Muscle of leg (tissue), 11 donors: ENCODE measurements around the gene ZNF846. TPM values are rescaled to one million over a fixed set of nuclear protein-coding genes. Genes with fewer than 3 reads are reported as not detected.
"Not testable (repeated sequence)": the region's sequence is repeated elsewhere in the genome, so short reads cannot be mapped to it uniquely, and the experiment has no call there.

Experiments used
- DNase-seq: peaks from one replicate; pipeline ENCODE4 v3.0.0; 2013
- H3K27ac ChIP-seq: one replicate; pipeline ENCODE4 v1.5.1; 2013; ENCODE audit warnings: mild to moderate bottlenecking, low read length, control low read depth
- H3K27me3 ChIP-seq: one replicate; pipeline ENCODE4 v1.6.1; 2013; ENCODE audit warnings: low read length; ENCODE audit not compliant: control insufficient read depth, insufficient read depth
- H3K36me3 ChIP-seq: one replicate; pipeline ENCODE4 v1.6.1; 2013; ENCODE audit warnings: low read length; ENCODE audit not compliant: control insufficient read depth, insufficient read depth
- H3K4me1 ChIP-seq: one replicate; pipeline ENCODE4 v1.6.1; 2013; ENCODE audit warnings: low read length; ENCODE audit not compliant: control insufficient read depth, insufficient read depth
- H3K4me3 ChIP-seq: one replicate; pipeline ENCODE4 v1.5.1; 2013; ENCODE audit warnings: low read length, control low read depth
- H3K9me3 ChIP-seq: replicated peaks from 2 replicates; pipeline ENCODE4 v1.6.1; 2013; ENCODE audit warnings: low read depth, low read length; ENCODE audit not compliant: control insufficient read depth
- WGBS: methylation state at CpG from one replicate; pipeline ENCODE4 v1.1.5; 2013; ENCODE audit warnings: missing lambda C conversion rate; ENCODE audit not compliant: insufficient coverage; 5-methylcytosine and 5-hydroxymethylcytosine counted together
- polyA plus RNA-seq, 8 donors: library from polyadenylated mRNA; unstranded; fragments of 120-200 nt; gene quantifications; one replicate each; pipeline versions ENCODE4 v1.2.1 to v1.2.3, GENCODE V29; 2013; ENCODE audit warnings: inconsistent platforms in 1 of 8, low replicate concordance in 1 of 8; ENCODE audit not compliant: insufficient read length in 8 of 8, insufficient read depth in 1 of 8
- total RNA-seq: library from RNA; stranded (reverse); fragments of 120-200 nt; gene quantifications from one replicate; pipeline ENCODE4 v1.2.4, GENCODE V29; 2013

ZNF846 gene
- total and polyA plus RNA-seq, 9 donors: 6.4 to 12.8 (median 7.7) TPM

DNA sequence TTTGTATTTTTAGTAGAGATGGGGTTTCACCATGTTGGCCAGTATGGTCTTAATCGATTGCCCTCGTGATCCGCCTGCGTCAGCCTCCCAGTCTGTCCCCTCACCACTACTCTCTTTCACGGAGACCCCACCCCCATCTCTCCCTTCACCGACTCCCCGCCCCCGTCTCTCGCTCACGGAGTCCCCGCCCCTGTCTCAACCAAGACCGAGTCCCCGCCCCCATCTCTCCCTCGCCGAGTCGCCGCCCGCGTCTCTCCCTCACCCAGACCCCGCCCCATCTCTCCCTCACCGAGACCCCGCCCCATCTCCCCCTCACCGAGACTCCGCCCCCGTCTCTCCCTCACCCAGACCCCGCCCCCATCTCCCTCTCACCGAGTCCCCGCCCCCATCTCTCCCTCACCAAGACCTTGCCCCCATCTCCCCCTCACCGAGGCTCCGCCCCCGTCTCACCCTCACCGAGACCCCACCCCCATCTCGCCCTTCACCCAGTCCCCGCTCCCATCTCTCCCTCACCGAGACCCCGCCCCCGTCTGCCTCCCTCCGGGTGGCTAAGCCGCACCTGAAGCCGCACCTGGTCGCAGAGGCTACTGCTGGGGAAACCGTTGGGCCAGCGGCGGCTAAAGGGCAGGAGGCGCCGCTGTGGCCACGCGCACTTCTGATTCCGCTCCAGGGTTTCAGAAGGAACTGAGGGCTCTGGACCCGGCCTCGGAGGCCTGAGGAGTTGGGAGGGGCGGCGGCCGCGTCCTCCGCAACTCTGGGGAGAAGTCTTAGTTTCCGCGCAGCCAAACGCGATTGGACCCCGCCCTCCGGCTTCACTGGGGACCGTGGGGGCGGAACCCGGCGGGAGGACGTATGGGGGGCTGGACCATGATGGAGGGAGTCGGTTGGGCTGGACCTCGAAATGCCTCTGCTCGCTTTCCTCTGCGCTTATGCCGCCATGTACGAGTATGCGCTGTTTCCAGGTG is 17.1 kb upstream of the ZNF846 start:
- Histone ChIP-seq H3K9me3 (no peaks in the 10 kb centered on the region), H3K36me3 (no peaks in the 10 kb centered on the region), H3K4me3 (peak overlapping the region; percentile 72), H3K27ac (peak overlapping the region; percentile 99), H3K27me3 (no peaks in the 10 kb centered on the region), H3K4me1 (peaks cover 6% of the 10 kb centered on the region)
- DNase-seq: peak; percentile 97
- WGBS: 1% methylated on average over 34 of the region's 74 CpGs

DNA sequence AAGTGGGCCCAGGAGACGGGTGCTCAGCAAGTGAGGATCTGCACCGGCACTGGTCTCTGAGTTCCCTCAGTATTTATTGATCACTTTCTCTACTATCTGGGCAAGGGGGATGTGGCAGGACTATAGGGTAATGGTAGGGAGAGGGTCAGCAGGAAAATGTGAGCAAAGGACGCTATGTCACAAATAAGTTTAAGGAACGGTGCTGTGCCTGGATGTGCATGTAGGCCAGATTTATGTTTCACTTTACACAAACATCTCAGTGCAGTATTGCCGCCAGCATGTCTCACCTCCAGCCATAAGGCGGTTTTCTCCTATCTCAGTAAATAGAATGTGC is 15.6 kb upstream of the ZNF846 start:
- not testable (repeated sequence) for DNase-seq
- WGBS: no CpG with 5 or more reads among the region's 6 CpGs
- H3K27ac ChIP-seq: peak overlapping the region; percentile 79

GRCh38 chr19:9782338-9782737 is 13.8 kb upstream of the ZNF846 start:
- peaks cover 2% of the 10 kb centered on the region for H3K9me3 ChIP-seq
- no peaks in the 10 kb centered on the region for H3K27me3 ChIP-seq
- H3K27ac ChIP-seq: no peak overlapping the region
- H3K4me3 ChIP-seq: no peak overlapping the region
- WGBS: 100% methylated on average over 1 of the region's 2 CpGs
- H3K4me1 ChIP-seq: peaks cover 6% of the 10 kb centered on the region
- no peak for DNase-seq
- no peaks in the 10 kb centered on the region for H3K36me3 ChIP-seq

More for the DNA sequence above, 15.6 kb upstream of the ZNF846 start:
- H3K4me3 ChIP-seq, H3K9me3 ChIP-seq, H3K27me3 ChIP-seq, H3K36me3 ChIP-seq, H3K4me1 ChIP-seq: not testable (repeated sequence)

DNA sequence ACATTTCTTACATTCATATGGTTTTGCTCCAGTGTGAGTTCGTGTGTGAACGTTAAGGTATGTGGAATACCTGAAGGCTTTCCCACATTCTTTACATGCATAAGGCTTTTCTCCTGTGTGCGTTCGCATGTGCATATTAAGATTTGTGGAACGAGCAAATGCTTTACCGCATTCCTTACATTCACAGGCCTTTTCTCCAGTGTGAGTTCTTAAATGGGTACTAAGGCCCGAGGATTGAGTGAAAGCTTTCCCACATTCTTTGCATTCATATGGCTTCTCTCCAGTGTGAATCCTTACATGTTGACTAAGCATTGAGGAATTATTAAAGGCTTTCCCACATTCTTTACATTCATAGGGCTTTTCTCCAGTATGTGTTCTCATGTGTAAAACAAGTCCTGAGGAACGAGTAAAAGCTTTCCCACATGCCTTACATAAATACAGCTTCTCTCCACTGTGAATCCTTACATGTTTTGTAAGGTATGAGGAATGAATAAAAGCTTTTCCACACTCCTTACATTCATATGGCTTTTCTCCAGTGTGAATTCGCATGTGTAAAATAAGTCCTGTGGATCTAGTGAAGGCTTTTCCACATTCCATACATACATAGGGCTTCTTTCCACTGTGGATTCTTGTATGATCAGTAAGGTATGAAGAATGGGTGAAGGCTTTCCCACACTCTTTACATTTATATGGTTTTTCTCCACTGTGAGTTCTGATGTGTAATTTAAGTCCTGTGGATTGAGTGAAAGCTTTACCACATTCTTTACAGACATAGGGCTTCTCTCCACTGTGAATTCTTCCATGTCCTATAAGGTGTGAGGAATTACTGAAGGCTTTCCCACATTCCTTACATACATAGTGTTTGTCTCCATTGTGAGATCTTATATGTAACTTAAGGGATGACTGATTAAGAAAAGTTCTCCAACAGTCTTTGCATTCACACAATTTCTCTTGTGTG is 10.7 kb downstream of the ZNF846 start:
- Histone ChIP-seq H3K9me3 (peaks cover 28% of the 10 kb centered on the region), H3K36me3 (peaks cover 29% of the 10 kb centered on the region), H3K4me3 (no peak overlapping the region), H3K27ac (no peak overlapping the region), H3K4me1 (no peaks in the 10 kb centered on the region), H3K27me3 (no peaks in the 10 kb centered on the region)
- no peak for DNase-seq
- 96% methylated on average over 4 of the region's 9 CpGs for WGBS

- Histone ChIP-seq H3K4me1 (no peaks in the 10 kb centered on the region), H3K36me3 (peaks cover 4% of the 10 kb centered on the region), H3K9me3 (peaks cover 18% of the 10 kb centered on the region), H3K27ac (no peak overlapping the region), H3K4me3 (no peak overlapping the region), H3K27me3 (no peaks in the 10 kb centered on the region)
- no peak for DNase-seq
- WGBS: no CpG with 5 or more reads among the region's 2 CpGs
Measured at GRCh38 chr19:9752701-9753443, 15.7 kb downstream of the ZNF846 start.

GRCh38 chr19:9751446-9751845 is 17.1 kb downstream of the ZNF846 start:
- H3K27me3 ChIP-seq: no peaks in the 10 kb centered on the region
- H3K36me3 ChIP-seq: no peaks in the 10 kb centered on the region
- peaks cover 8% of the 10 kb centered on the region for H3K9me3 ChIP-seq
- WGBS: 98% methylated on average over 6 of the region's 7 CpGs
- no peak for DNase-seq
- H3K4me1 ChIP-seq: no peaks in the 10 kb centered on the region
- H3K27ac ChIP-seq: no peak overlapping the region
- H3K4me3 ChIP-seq: no peak overlapping the region

- Histone ChIP-seq H3K4me1 (no peaks in the 10 kb centered on the region), H3K27ac (no peak overlapping the region), H3K27me3 (no peaks in the 10 kb centered on the region), H3K9me3 (no peaks in the 10 kb centered on the region), H3K36me3 (no peaks in the 10 kb centered on the region), H3K4me3 (no peak overlapping the region)
- WGBS: 82% methylated on average over 3 of the region's 5 CpGs
- DNase-seq: no peak
Measured at GRCh38 chr19:9741476-9742171, 26.9 kb downstream of the ZNF846 start.

DNA sequence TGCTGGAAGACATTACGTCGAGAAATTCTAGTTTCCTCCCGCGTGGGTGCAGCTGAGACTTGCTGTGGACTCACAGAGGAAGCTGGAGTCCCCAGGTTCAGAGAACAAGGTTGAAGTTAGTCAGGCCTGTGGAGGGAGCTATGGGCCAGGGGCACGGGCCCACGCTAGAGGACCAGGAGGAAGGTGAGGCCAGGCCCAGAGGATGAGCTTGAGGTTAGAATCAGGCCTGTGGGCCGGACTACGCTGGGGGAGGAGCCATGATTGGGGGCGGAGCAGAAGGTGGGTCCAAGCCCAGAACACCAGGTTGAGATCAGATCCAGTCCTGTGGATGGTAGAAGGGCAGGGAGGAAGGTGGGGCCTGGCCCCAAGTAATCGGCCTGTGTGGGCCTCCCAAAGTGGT is 32.6 kb downstream of the ZNF846 start:
- Histone ChIP-seq H3K27ac (no peak overlapping the region), H3K9me3 (peaks cover 7% of the 10 kb centered on the region), H3K36me3 (no peaks in the 10 kb centered on the region), H3K27me3 (no peaks in the 10 kb centered on the region), H3K4me1 (no peaks in the 10 kb centered on the region), H3K4me3 (no peak overlapping the region)
- 92% methylated on average over 9 of the region's 10 CpGs for WGBS
- DNase-seq: no peak

- not testable (repeated sequence) for H3K9me3 ChIP-seq, H3K27ac ChIP-seq, H3K27me3 ChIP-seq, H3K4me1 ChIP-seq, DNase-seq, H3K36me3 ChIP-seq, H3K4me3 ChIP-seq
- WGBS: 91% methylated on average over 9 of the region's 10 CpGs
Measured at GRCh38 chr19:9730056-9730455, 38.5 kb downstream of the ZNF846 start.
